ENCODE results near the gene BCL7C.

The BCL7C gene

DNA sequence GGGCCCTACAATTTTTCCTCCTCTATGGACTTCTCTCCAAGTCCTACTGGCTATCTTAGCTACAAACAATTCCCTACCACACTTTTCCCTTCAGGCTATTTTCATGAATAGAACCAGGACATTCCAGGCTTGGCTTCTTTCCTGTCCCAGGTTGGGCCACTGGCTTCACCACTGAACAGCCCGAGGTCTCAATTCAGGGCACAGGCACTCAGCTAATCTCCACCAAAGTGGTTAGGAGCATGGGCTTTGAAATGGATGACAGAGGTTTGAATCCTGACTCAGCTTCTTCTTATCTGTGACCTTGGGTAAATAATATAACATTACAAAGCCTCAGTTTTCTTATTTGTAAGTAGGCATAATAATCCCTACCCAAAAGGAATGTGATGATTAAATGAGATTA lies 56.0 kb downstream of the BCL7C start:
- Histone ChIP-seq H2AFZ (ENCODE audit: low read length) (no peak overlapping the region), H3K4me1 (ENCODE audit: low read length) (no peaks in the 10 kb centered on the region), H3K4me2 (ENCODE audit: low read depth, low read length) (no peak overlapping the region), H3K4me3 (ENCODE audit: low read length) (no peak overlapping the region), H4K20me1 (ENCODE audit: insufficient read depth, low read length) (no peaks in the 10 kb centered on the region), H3K27me3 (replicated peaks; ENCODE audit: insufficient read depth, low read length) (no peaks in the 10 kb centered on the region), H3F3A (ENCODE audit: insufficient read depth, low read length) (no peaks in the 10 kb centered on the region), H3K27ac (ENCODE audit: low read length) (no peak overlapping the region), H3K9ac (ENCODE audit: low read length) (no peak overlapping the region), H3K36me3 (replicated peaks; ENCODE audit: insufficient read depth, low read length) (no peaks in the 10 kb centered on the region), H3K9me3 (replicated peaks; ENCODE audit: insufficient read depth, low read length) (no peaks in the 10 kb centered on the region), H3K9me2 (replicated peaks; ENCODE audit: insufficient read depth, low read length) (no peaks in the 10 kb centered on the region), H3K79me2 (ENCODE audit: low read length) (no peaks in the 10 kb centered on the region)
- no peak for DNase-seq
- TF ChIP-seq, protein P1, sequence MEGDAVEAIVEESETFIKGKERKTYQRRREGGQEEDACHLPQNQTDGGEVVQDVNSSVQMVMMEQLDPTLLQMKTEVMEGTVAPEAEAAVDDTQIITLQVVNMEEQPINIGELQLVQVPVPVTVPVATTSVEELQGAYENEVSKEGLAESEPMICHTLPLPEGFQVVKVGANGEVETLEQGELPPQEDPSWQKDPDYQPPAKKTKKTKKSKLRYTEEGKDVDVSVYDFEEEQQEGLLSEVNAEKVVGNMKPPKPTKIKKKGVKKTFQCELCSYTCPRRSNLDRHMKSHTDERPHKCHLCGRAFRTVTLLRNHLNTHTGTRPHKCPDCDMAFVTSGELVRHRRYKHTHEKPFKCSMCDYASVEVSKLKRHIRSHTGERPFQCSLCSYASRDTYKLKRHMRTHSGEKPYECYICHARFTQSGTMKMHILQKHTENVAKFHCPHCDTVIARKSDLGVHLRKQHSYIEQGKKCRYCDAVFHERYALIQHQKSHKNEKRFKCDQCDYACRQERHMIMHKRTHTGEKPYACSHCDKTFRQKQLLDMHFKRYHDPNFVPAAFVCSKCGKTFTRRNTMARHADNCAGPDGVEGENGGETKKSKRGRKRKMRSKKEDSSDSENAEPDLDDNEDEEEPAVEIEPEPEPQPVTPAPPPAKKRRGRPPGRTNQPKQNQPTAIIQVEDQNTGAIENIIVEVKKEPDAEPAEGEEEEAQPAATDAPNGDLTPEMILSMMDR (IDR thresholded peaks at IDR 0.05; ENCODE audit: low read length), result no peak

Measured in MM.1S (cell line).